ENCODE results near the gene SMARCD3.

SMARCD3 gene

DNA sequence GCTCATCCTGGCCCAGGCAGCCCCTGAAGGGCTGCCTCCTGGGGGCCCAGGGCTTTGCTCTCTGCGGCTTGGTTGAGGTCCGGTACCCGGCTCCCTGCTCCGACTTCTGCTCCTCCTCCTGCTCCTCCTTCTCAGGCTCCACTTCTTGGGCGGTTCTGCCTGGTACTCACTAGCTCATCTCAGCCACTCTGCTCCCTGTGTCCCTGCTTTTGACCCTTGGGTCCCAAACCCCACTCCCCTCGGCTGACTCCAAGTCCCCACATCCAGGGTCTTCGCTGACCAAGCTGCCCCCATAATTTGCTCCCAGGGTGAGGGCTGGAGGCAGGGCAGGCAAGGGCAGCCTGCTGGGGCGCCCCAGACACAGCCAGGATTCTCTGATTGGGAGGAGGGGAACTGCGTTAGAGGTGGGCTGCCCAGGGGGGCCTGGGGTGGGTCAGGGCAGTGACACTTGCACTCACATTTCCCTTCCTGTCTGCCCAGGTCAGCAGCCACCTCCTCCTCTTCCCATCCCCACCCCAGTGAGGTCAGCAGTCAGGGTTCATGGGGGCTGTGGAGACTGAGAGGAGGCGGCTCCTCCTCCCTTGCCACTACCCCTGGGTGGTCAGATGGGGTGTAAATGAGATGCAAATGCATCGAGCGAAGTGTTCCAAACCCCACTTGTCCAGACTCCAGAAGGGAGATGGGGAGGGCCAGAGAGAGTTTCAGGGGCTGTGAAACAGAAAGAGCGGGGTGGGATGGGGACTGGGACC is 2.2 kb downstream of the SMARCD3 start:
- DNase-seq (ENCODE audit: low spot score): no peak

DNA sequence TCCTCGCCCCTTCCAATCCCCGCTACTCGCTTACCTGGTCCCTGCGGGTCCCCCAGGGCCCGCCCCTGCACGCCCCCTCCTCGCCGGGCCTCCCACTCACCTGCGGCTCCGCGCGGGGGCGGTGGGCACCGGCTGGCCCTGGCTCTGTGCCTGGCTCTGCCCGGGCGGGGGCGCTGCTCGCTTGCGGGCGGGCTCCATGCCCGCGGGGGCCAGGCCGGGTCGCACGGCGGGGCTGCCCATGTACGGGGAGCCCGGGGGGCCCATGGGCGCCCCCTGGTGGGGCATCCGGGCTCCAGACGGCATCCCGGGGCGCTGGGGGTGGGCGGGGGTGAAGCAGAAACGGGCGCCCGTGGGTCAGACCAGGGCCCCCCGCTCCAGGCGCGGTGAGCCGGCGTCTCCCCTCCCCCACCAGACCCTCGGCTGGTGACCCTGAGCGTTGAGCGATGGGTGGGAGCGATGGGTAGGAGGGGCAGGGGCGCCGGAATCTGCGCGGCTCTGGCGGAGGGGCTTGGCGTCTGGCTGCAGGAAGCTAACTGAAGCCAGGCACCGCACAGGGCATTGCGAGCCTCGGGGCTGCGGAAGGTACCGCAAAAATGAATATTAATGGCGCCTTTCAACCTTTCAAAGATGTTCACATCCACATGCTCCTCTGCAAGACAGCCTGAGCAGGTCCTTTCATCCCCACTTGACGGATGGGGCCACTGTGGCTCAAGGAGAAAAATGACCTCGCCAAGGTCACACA is 3.0 kb downstream of the SMARCD3 start:
- in situ Hi-C loops (cut with MboI; ENCODE audit: low pct_unique_long_range_greater_than_20kb, low sequenced_read_pairs, unreplicated experiment): no loop called here
- TF ChIP-seq CTCF (IDR thresholded peaks at IDR 0.05; ENCODE audit: extremely low read depth, insufficient read depth, missing control alignments): peak; percentile 61
- peak; percentile 91 for DNase-seq (ENCODE audit: low spot score)

More for the DNA sequence above, 2.2 kb downstream of the SMARCD3 start:
- no peak for TF ChIP-seq CTCF (IDR thresholded peaks at IDR 0.05; ENCODE audit: extremely low read depth, insufficient read depth, missing control alignments)
- in situ Hi-C loops (cut with MboI; ENCODE audit: low pct_unique_long_range_greater_than_20kb, low sequenced_read_pairs, unreplicated experiment): no loop called here

DNA sequence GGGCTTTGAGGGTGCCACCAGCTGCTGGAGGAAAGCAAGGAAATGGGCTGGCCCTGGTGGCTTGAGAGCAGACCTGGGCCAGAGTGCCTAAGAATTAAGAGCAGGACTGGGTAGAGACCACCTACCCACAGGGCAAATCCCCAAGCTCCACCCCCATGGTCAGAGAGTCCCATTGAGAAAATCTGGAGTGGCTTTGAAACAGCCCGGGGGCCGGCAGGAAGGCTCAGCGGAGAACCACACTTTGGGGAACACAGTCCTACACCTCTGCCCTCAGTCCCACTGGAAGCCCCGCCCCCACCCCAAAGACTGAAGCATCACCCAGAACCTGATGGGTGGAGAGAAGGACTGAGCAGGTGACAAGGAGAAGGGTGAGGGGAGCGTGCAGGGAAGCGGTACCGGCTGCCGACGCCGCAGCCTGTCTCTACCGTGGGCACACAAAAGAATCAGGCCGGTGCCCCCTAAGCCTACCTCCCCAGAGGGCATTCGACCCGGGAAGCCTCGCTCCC is 3.6 kb downstream of the SMARCD3 start:
- no peak for TF ChIP-seq CTCF (IDR thresholded peaks at IDR 0.05; ENCODE audit: extremely low read depth, insufficient read depth, missing control alignments)
- in situ Hi-C loops (cut with MboI; ENCODE audit: low pct_unique_long_range_greater_than_20kb, low sequenced_read_pairs, unreplicated experiment): no loop called here
- DNase-seq (ENCODE audit: low spot score): no peak

DNA sequence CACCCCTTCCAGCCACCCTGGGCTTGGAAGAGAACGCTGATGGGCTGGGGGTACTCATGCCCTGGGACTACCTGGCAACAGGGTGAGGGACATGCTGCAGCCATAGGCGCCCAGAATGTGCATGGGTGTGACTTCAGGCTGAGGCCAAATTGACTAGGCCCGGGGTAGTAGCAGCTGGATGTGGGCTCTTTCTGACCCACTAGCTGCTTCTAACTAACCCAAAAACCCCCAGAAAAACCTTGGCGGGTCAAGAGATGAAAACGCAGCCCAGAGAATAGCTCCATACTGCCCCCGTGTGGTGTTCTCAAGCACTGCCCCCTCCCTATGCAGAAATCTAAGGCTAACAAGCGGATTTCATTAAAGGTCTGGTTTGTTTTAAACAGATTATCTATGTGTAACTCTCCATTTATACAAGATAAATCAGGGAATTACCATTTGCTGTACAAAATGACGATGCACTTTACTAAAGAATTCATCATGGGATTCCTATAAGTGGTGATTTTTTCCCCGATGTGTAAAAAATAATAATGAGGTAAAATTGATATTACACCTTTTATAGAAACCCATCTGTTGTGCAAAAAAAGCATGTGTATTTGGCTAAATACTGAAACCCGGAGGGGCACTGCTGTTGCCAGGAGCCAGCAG is 4.2 kb downstream of the SMARCD3 start:
- in situ Hi-C loops (cut with MboI; ENCODE audit: low pct_unique_long_range_greater_than_20kb, low sequenced_read_pairs, unreplicated experiment): no loop called here
- DNase-seq (ENCODE audit: low spot score): peak; percentile 90
- TF ChIP-seq CTCF (IDR thresholded peaks at IDR 0.05; ENCODE audit: extremely low read depth, insufficient read depth, missing control alignments): peak; percentile 80

GRCh38 chr7:151243408-151244195 is 4.9 kb downstream of the SMARCD3 start:
- DNase-seq (ENCODE audit: low spot score): peak; percentile 76
- no peak for TF ChIP-seq CTCF (IDR thresholded peaks at IDR 0.05; ENCODE audit: extremely low read depth, insufficient read depth, missing control alignments)
- in situ Hi-C loops (cut with MboI; ENCODE audit: low pct_unique_long_range_greater_than_20kb, low sequenced_read_pairs, unreplicated experiment): no loop called here

GRCh38 chr7:151243045-151243349 is 5.5 kb downstream of the SMARCD3 start:
- in situ Hi-C loops (cut with MboI; ENCODE audit: low pct_unique_long_range_greater_than_20kb, low sequenced_read_pairs, unreplicated experiment): no loop called here
- no peak for DNase-seq (ENCODE audit: low spot score)
- no peak for TF ChIP-seq CTCF (IDR thresholded peaks at IDR 0.05; ENCODE audit: extremely low read depth, insufficient read depth, missing control alignments)

All from GM13977 (cell line).